ENCODE results near the gene UBE2E2.

UBE2E2 gene

GRCh38 chr3:23389089-23389488, 186.0 kb downstream of the UBE2E2 start:
- DNase-seq (ENCODE audit: low read depth), result no peak

- no peak for DNase-seq (ENCODE audit: low read depth)
These were observed 186.6 kb downstream of the UBE2E2 start for GRCh38 chr3:23389686-23390085.

- no peak for DNase-seq (ENCODE audit: low read depth)
These were observed 187.3 kb downstream of the UBE2E2 start for GRCh38 chr3:23390446-23390845.

GRCh38 chr3:23390989-23391553, 187.9 kb downstream of the UBE2E2 start:
- no peak for DNase-seq (ENCODE audit: low read depth)

- DNase-seq (ENCODE audit: low read depth), result no peak
These were observed 192.0 kb downstream of the UBE2E2 start for GRCh38 chr3:23395115-23395514.

- DNase-seq (ENCODE audit: low read depth), result no peak
These were observed 193.6 kb downstream of the UBE2E2 start for GRCh38 chr3:23396746-23397145.

GRCh38 chr3:23399221-23399620, 196.1 kb downstream of the UBE2E2 start:
- DNase-seq (ENCODE audit: low read depth), result no peak

GRCh38 chr3:23402728-23403492, 199.8 kb downstream of the UBE2E2 start:
- DNase-seq (ENCODE audit: low read depth), result no peak

GRCh38 chr3:23404246-23404645, 201.1 kb downstream of the UBE2E2 start:
- no peak for DNase-seq (ENCODE audit: low read depth)

- no peak for DNase-seq (ENCODE audit: low read depth)
These were observed 202.0 kb downstream of the UBE2E2 start for GRCh38 chr3:23405081-23405480.

- DNase-seq (ENCODE audit: low read depth), result no peak
These were observed 203.5 kb downstream of the UBE2E2 start for GRCh38 chr3:23406601-23407000.

GRCh38 chr3:23418026-23418425, 214.9 kb downstream of the UBE2E2 start:
- no peak for DNase-seq (ENCODE audit: low read depth)

GRCh38 chr3:23421811-23422516, 218.8 kb downstream of the UBE2E2 start:
- no peak for DNase-seq (ENCODE audit: low read depth)

GRCh38 chr3:23422517-23422851, 219.4 kb downstream of the UBE2E2 start:
- DNase-seq (ENCODE audit: low read depth), result no peak

GRCh38 chr3:23425410-23425809, 222.3 kb downstream of the UBE2E2 start:
- no peak for DNase-seq (ENCODE audit: low read depth)

GRCh38 chr3:23430781-23431398, 227.8 kb downstream of the UBE2E2 start:
- DNase-seq (ENCODE audit: low read depth), result no peak

GRCh38 chr3:23431764-23432163, 228.6 kb downstream of the UBE2E2 start:
- DNase-seq (ENCODE audit: low read depth), result no peak

- DNase-seq (ENCODE audit: low read depth), result no peak
These were observed 232.2 kb downstream of the UBE2E2 start for GRCh38 chr3:23435318-23435717.

GRCh38 chr3:23435904-23436303, 232.8 kb downstream of the UBE2E2 start:
- no peak for DNase-seq (ENCODE audit: low read depth)

GRCh38 chr3:23437484-23438145, 234.5 kb downstream of the UBE2E2 start:
- DNase-seq (ENCODE audit: low read depth), result no peak

- DNase-seq (ENCODE audit: low read depth), result no peak
These were observed 235.5 kb downstream of the UBE2E2 start for GRCh38 chr3:23438657-23439056.

- no peak for DNase-seq (ENCODE audit: low read depth)
These were observed 236.0 kb downstream of the UBE2E2 start for GRCh38 chr3:23439080-23439479.
